Stomach smooth muscle (tissue), 2 donors: Measurements from ENCODE around the gene GUCY2D.

Experiments used
- H3K27ac ChIP-seq: one replicate; pipeline ENCODE4 v1.7.0; 2013; ENCODE audit warnings: mild to moderate bottlenecking, low read length, inconsistent platforms
- H3K27me3 ChIP-seq, 2 donors: one replicate each; pipeline ENCODE4 v1.7.0; 2013; ENCODE audit warnings: low read length in 2 of 2; ENCODE audit not compliant: insufficient read depth in 2 of 2, control insufficient read depth in 1 of 2
- H3K36me3 ChIP-seq, 2 donors: one replicate each; pipeline ENCODE4 v1.7.0; 2013; ENCODE audit warnings: low read length in 2 of 2; ENCODE audit not compliant: control insufficient read depth in 2 of 2, insufficient read depth in 2 of 2
- H3K4me1 ChIP-seq: one replicate; pipeline ENCODE4 v1.7.0; 2013; ENCODE audit warnings: low read length; ENCODE audit not compliant: control insufficient read depth, insufficient read depth
- H3K4me3 ChIP-seq, 2 donors: one replicate each; pipeline ENCODE4 v1.7.0; 2013; ENCODE audit warnings: low read length in 2 of 2
- H3K9ac ChIP-seq, 2 donors: one replicate each; pipeline ENCODE4 v1.7.0; 2013; ENCODE audit warnings: low read length in 2 of 2, mild to moderate bottlenecking in 1 of 2
- H3K9me3 ChIP-seq, 2 donors: one replicate each; pipeline ENCODE4 v1.7.0; 2013; ENCODE audit warnings: low read length in 2 of 2; ENCODE audit not compliant: control insufficient read depth in 2 of 2
- donor health status: healthy.
- donor health status: Pancreatic carcinoma.

Gene GUCY2D

DNA sequence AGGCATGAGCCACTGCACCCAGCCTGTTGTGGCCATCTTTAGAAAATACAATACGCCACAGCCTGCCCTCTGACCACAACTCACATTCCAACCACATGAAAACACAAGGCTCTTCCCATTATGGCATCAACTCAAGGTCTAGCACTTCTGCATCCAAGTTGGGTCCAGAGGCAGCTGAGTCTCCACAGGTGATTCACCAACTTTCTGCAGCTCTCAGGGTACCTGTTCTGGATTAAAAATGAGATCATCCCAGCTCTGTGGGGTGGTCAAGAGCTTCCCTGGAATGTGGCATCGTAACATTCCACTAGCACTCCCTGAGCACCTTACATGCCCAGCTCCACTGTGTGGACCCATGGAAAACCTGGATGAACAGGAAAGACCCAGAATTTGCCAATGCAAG is 9.9 kb upstream of the GUCY2D start:
- Histone ChIP-seq H3K27me3 (peaks cover 0 to 6% of the 10 kb centered on the region in 2 donors), H3K9me3 (no peaks in the 10 kb centered on the region), H3K36me3 (no peaks in the 10 kb centered on the region), H3K4me3 (no peak overlapping the region), H3K4me1 (peaks cover 7% of the 10 kb centered on the region), H3K9ac (no peak overlapping the region), H3K27ac (no peak overlapping the region)

- Histone ChIP-seq H3K9me3 (no peaks in the 10 kb centered on the region), H3K27ac (no peak overlapping the region), H3K9ac (no peak overlapping the region), H3K36me3 (no peaks in the 10 kb centered on the region), H3K4me3 (no peak overlapping the region), H3K4me1 (peaks cover 7% of the 10 kb centered on the region), H3K27me3 (peaks cover 0 to 3% of the 10 kb centered on the region in 2 donors)
Measured at GRCh38 chr17:7992924-7993323, 9.5 kb upstream of the GUCY2D start.

DNA sequence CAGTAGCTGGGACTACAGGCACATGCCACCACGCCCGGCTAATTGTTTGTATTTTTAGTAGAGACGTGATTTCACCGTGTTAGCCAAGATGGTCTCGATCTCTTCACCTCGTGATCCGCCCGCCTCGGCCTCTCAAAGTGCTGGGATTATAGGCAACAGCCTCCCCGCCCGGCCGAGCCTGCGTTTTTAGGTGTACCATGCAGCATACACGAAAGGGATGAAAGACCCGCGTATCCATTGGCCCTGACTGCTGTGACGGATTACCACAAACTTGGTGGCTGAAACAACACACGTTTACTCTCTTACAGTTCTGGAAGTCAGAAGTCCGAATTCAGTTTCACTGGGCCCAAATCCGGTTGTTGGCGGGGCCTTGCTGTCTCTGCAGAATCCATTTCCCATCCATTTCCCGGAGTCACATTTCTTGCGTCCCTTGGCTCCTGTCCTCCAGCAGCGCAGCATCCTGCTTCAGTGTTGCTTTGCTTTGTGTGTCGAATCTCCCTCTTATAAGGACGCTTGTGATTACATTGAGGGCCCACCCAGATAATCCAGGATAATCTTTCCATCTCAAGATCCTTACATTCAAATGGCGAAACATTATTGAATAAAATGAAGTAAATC is 8.3 kb upstream of the GUCY2D start:
- peaks cover 7% of the 10 kb centered on the region for H3K4me1 ChIP-seq
- no peaks in the 10 kb centered on the region for H3K9me3 ChIP-seq
- no peaks in the 10 kb centered on the region for H3K36me3 ChIP-seq
- no peak overlapping the region for H3K4me3 ChIP-seq
- H3K9ac ChIP-seq: no peak overlapping the region
- H3K27ac ChIP-seq: no peak overlapping the region
- peaks cover 0 to 3% of the 10 kb centered on the region in 2 donors for H3K27me3 ChIP-seq

DNA sequence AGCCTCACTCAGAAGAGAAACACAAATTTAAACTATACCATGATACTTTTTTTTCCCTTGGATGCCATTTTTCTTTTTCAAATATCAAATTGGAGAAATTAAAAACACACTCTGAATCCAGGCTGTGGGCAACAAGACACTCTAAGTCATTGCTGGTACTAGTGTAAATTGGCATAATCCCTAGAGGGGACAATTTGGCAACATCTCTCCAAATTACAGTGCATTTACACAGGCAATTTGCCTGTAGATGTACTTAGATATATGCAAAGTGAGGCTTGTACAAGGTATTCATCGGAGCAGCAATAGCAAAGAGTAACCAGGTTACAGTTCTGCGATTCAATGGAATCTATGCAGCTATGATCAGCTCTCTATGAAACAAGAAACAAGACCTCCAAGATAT is 6.7 kb upstream of the GUCY2D start:
- H3K27me3 ChIP-seq: peaks cover 2 to 4% of the 10 kb centered on the region in 2 donors
- H3K9ac ChIP-seq: no peak overlapping the region
- H3K4me1 ChIP-seq: no peaks in the 10 kb centered on the region
- no peak overlapping the region for H3K4me3 ChIP-seq
- H3K36me3 ChIP-seq: no peaks in the 10 kb centered on the region
- no peak overlapping the region for H3K27ac ChIP-seq
- H3K9me3 ChIP-seq: no peaks in the 10 kb centered on the region

DNA sequence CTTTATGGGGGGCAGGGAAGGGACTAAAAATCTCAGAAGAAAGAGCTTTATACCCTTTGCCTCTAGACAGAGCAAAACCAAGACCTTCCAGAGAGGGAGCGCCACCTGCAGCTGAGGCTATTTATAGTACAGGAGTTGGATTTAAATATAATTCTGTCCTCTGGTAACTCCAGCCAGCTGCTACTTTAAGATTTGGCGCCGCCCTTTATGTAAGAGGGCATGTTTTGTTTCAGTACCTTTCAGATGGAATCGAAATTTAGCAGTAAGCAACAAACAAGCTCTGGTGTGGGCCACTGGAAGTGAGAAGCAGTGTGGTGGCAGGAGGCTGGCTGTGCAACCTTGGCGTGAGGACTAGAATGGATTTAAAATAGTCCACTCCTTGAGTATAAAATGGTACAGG is 5.2 kb upstream of the GUCY2D start:
- Histone ChIP-seq H3K27ac (no peak overlapping the region), H3K9ac (no peak overlapping the region), H3K36me3 (no peaks in the 10 kb centered on the region), H3K4me1 (no peaks in the 10 kb centered on the region), H3K27me3 (peaks cover 8 to 10% of the 10 kb centered on the region in 2 donors), H3K9me3 (no peaks in the 10 kb centered on the region), H3K4me3 (peak overlapping the region; percentile 29 to 36)

DNA sequence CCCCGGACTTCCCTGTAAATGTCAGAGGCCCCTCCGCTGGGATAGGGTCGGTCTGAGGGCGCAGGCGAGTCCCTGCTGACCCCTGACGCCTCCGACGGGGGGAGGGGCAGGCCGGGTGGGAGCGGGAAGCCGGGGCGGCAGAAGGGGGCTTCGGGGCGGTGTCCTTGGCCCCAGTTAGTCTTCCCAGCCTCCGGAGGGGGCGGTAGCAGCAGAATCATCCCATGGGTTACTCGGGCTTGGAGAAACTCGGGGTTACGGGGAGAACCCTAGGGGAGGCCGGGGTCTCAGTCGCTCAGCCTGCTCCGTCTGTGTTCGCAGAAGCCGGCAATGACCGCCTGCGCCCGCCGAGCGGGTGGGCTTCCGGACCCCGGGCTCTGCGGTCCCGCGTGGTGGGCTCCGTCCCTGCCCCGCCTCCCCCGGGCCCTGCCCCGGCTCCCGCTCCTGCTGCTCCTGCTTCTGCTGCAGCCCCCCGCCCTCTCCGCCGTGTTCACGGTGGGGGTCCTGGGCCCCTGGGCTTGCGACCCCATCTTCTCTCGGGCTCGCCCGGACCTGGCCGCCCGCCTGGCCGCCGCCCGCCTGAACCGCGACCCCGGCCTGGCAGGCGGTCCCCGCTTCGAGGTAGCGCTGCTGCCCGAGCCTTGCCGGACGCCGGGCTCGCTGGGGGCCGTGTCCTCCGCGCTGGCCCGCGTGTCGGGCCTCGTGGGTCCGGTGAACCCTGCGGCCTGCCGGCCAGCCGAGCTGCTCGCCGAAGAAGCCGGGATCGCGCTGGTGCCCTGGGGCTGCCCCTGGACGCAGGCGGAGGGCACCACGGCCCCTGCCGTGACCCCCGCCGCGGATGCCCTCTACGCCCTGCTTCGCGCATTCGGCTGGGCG is 542 bp downstream of the GUCY2D start:
- no peak overlapping the region for H3K27ac ChIP-seq
- H3K4me1 ChIP-seq: peaks cover 13% of the 10 kb centered on the region
- no peak overlapping the region for H3K9ac ChIP-seq
- no peaks in the 10 kb centered on the region for H3K9me3 ChIP-seq
- H3K4me3 ChIP-seq: peak overlapping the region in 1 of 2 donors; percentile 40
- no peaks in the 10 kb centered on the region for H3K36me3 ChIP-seq
- H3K27me3 ChIP-seq: peaks cover 37 to 47% of the 10 kb centered on the region in 2 donors

GRCh38 chr17:8003594-8004181 is 1.3 kb downstream of the GUCY2D start:
- Histone ChIP-seq H3K9ac (no peak overlapping the region), H3K36me3 (no peaks in the 10 kb centered on the region), H3K4me3 (peak overlapping the region in 1 of 2 donors; percentile 40), H3K4me1 (peaks cover 13% of the 10 kb centered on the region), H3K27ac (no peak overlapping the region), H3K27me3 (peaks cover 37 to 47% of the 10 kb centered on the region in 2 donors), H3K9me3 (no peaks in the 10 kb centered on the region)

- Histone ChIP-seq H3K4me3 (no peak overlapping the region), H3K27ac (no peak overlapping the region), H3K9me3 (no peaks in the 10 kb centered on the region), H3K4me1 (peaks cover 13% of the 10 kb centered on the region), H3K36me3 (no peaks in the 10 kb centered on the region), H3K9ac (no peak overlapping the region), H3K27me3 (peaks cover 37 to 47% of the 10 kb centered on the region in 2 donors)
Measured at GRCh38 chr17:8004899-8005298, 2.5 kb downstream of the GUCY2D start.

- Histone ChIP-seq H3K4me3 (no peak overlapping the region), H3K27ac (no peak overlapping the region), H3K27me3 (peaks cover 37 to 47% of the 10 kb centered on the region in 2 donors), H3K9ac (no peak overlapping the region), H3K36me3 (no peaks in the 10 kb centered on the region), H3K4me1 (peaks cover 13% of the 10 kb centered on the region), H3K9me3 (no peaks in the 10 kb centered on the region)
Measured at GRCh38 chr17:8005357-8005756, 2.9 kb downstream of the GUCY2D start.

GRCh38 chr17:8005967-8006730 is 3.7 kb downstream of the GUCY2D start:
- H3K27me3 ChIP-seq: peaks cover 33 to 43% of the 10 kb centered on the region in 2 donors
- H3K36me3 ChIP-seq: no peaks in the 10 kb centered on the region
- no peak overlapping the region for H3K27ac ChIP-seq
- H3K9ac ChIP-seq: no peak overlapping the region
- no peaks in the 10 kb centered on the region for H3K9me3 ChIP-seq
- no peak overlapping the region for H3K4me3 ChIP-seq
- H3K4me1 ChIP-seq: peaks cover 13% of the 10 kb centered on the region
